ENCODE results near the gene MFRP.
"Not testable (repeated sequence)": the region's sequence is repeated elsewhere in the genome, so short reads cannot be mapped to it uniquely, and the experiment has no call there.

The MFRP gene

GRCh38 chr11:119346605-119347004 is at the start of gene MFRP:
Gene MFRP (minus strand): TSS chr11:119346705. CDS start chr11:119346513, 192 bp downstream.
- no peak for DNase-seq

GRCh38 chr11:119391275-119391674 is 44.8 kb upstream of the MFRP start:
- DNase-seq = no peak

- peak; percentile 19 for DNase-seq
Measured at GRCh38 chr11:119389611-119390254, 43.2 kb upstream of the MFRP start.

- DNase-seq = no peak
Measured at GRCh38 chr11:119388103-119388502, 41.6 kb upstream of the MFRP start.

- DNase-seq = no peak
Measured at GRCh38 chr11:119384332-119384731, 37.8 kb upstream of the MFRP start.

GRCh38 chr11:119382513-119382912 is 36.0 kb upstream of the MFRP start:
- DNase-seq = not testable (repeated sequence)

- DNase-seq = no peak
Measured at GRCh38 chr11:119382101-119382500, 35.6 kb upstream of the MFRP start.

- peak; percentile 96 for DNase-seq
Measured at GRCh38 chr11:119381181-119381988, 34.9 kb upstream of the MFRP start, which contains the start of gene USP2. Gene USP2 (minus strand): TSS chr11:119381690. CDS start chr11:119373480, 8,210 bp downstream.

- no peak for DNase-seq
Measured at GRCh38 chr11:119380827-119381180, 34.3 kb upstream of the MFRP start.

- DNase-seq = no peak
Measured at GRCh38 chr11:119380160-119380826, 33.8 kb upstream of the MFRP start.

GRCh38 chr11:119378851-119379465 is 32.5 kb upstream of the MFRP start:
- DNase-seq = no peak

- no peak for DNase-seq
Measured at GRCh38 chr11:119377961-119378667, 31.6 kb upstream of the MFRP start.

GRCh38 chr11:119377112-119377901 is 30.8 kb upstream of the MFRP start:
- DNase-seq = no peak

GRCh38 chr11:119376197-119376847 is 29.8 kb upstream of the MFRP start:
- no peak for DNase-seq

GRCh38 chr11:119375337-119376196 is 29.1 kb upstream of the MFRP start:
- no peak for DNase-seq

- DNase-seq = no peak
Measured at GRCh38 chr11:119374632-119375336, 28.3 kb upstream of the MFRP start.

- peak; percentile 60 for DNase-seq
Measured at GRCh38 chr11:119373921-119374631, 27.6 kb upstream of the MFRP start.

- DNase-seq = no peak
Measured at GRCh38 chr11:119373059-119373920, 26.8 kb upstream of the MFRP start.

Measured in activated CD4-positive, alpha-beta T cell treated with anti-CD3 and anti-CD28 coated beads, Interleukin-2, Interleukin-6, amounts not matched to agents 100 ng/mL and 50 ng/mL, durations not matched to agents 16 hours and 8 hours (primary cell).